ENCODE results near the gene C22orf39. TPM values are rescaled to one million over a fixed set of nuclear protein-coding genes. Genes with fewer than 3 reads are reported as not detected.

The C22orf39 gene
- total RNA-seq, 2 experiments from 2014 or later = 21.7 to 23.6 TPM

- peak overlapping the region; percentile 99 for H3K27ac Mint-ChIP-seq
- H3K27me3 Mint-ChIP-seq = no peaks in the 10 kb centered on the region
- no peaks in the 10 kb centered on the region for H3K9me3 Mint-ChIP-seq
- peak; percentile 36 for DNase-seq
- peaks cover 23% of the 10 kb centered on the region for H3K4me1 Mint-ChIP-seq
- peaks cover 33% of the 10 kb centered on the region for H3K36me3 Mint-ChIP-seq
- H3K4me3 Mint-ChIP-seq = peak overlapping the region; percentile 99
Measured at GRCh38 chr22:19480173-19480568, 32.7 kb upstream of the C22orf39 start.

DNA sequence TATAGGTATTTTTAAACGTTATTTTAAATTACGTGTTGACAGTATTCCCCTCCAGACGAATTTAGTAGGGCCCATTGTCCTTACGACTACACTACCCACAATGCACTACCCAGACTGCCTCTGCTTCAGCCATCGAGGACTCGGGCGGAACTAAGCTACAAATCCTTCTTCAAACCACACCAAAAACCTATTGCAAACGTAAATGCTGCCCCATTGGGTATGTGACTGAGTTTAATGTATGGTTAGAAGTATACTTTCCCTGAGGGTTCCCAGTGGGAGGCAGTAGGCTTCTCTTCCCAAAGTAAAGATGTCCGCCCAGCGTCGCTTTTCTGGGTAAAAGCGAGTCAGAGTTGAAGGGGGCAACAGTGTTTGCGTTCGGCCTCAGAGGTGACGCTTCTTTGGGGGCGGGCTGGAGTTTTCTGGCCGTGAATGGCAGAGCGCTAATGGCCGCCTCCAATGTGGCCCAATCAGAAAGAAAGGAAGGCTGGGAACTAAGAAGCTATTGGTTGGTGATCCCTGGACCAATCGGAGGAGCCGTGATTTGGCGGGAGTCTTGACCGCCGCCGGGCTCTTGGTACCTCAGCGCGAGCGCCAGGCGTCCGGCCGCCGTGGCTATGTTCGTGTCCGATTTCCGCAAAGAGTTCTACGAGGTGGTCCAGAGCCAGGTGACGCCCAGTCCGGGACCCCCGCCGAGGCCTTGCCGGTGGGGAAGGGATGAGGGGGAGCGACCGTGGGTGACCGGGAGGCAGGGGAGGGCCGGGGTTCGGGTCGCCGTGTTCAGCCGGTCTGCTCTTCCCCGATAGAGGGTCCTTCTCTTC is 32.1 kb upstream of the C22orf39 start, which contains the start of gene CDC45:
Gene CDC45, plus strand, starts transcription at position 566 of the 818 bp plus-strand sequence. Its CDS starts 49 bp downstream, at position 615.
- H3K27ac Mint-ChIP-seq = peak within 1 kb of the TSS; percentile 99
- H3K4me1 Mint-ChIP-seq = peaks cover 23% of the 10 kb centered on the region
- H3K9me3 Mint-ChIP-seq = no peaks in the 10 kb centered on the region
- H3K36me3 Mint-ChIP-seq = peaks cover 27% of the 10 kb centered on the region
- H3K27me3 Mint-ChIP-seq = no peaks in the 10 kb centered on the region
- H3K4me3 Mint-ChIP-seq = peak within 1 kb of the TSS; percentile 99
- DNase-seq = peak; percentile 91

GRCh38 chr22:19478901-19479354 is 31.4 kb upstream of the C22orf39 start, which contains the start of gene UFD1:
Gene UFD1, minus strand, starts transcription at chr22:19479193. Its CDS starts 108 bp downstream, at chr22:19479085.
- H3K9me3 Mint-ChIP-seq = no peaks in the 10 kb centered on the region
- peak within 1 kb of the TSS; percentile 99 for H3K27ac Mint-ChIP-seq
- DNase-seq = peak; percentile 85
- peaks cover 25% of the 10 kb centered on the region for H3K36me3 Mint-ChIP-seq
- H3K4me1 Mint-ChIP-seq = peaks cover 25% of the 10 kb centered on the region
- H3K27me3 Mint-ChIP-seq = no peaks in the 10 kb centered on the region
- peak within 1 kb of the TSS; percentile 99 for H3K4me3 Mint-ChIP-seq

DNA sequence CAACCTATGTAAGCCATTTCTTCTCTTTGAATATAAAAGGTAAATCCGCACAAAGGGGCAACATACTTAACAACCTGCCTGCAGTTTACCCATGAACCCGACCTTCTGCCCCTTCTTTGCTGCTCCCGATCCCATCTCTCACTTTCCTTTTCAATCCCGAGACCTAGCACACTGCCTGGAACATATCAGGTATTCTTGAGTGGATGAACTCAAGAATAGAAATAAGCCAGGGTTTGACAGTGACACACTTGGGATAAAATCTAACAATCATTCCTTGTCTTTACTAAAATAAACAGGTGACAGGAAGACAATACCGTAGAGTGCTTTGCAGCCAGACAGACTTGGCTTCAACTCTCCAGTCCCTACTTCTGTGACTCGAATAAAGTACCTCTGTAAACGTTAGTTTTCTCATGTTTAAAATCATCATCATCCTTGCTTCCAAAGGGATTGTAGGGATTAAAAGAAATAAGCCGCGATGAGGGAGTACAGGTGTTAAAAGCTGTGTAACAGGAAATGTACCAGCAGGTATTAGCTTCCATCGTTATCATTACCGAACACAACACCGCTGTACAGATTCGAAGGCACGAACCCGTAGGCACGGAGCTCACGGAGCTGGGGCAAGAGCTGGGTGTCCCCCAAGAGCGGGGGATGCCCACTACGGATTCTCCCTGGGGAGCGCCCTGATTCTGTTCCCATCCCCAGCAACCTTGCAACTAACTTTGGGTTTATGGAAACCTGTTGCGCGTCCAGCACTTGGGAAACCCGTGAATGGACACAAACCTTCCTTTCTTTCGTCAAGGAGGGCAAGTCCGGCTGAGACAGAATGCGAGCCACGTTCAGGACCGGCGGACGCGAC is 30.8 kb upstream of the C22orf39 start:
- H3K27ac Mint-ChIP-seq = peak overlapping the region; percentile 69

DNA sequence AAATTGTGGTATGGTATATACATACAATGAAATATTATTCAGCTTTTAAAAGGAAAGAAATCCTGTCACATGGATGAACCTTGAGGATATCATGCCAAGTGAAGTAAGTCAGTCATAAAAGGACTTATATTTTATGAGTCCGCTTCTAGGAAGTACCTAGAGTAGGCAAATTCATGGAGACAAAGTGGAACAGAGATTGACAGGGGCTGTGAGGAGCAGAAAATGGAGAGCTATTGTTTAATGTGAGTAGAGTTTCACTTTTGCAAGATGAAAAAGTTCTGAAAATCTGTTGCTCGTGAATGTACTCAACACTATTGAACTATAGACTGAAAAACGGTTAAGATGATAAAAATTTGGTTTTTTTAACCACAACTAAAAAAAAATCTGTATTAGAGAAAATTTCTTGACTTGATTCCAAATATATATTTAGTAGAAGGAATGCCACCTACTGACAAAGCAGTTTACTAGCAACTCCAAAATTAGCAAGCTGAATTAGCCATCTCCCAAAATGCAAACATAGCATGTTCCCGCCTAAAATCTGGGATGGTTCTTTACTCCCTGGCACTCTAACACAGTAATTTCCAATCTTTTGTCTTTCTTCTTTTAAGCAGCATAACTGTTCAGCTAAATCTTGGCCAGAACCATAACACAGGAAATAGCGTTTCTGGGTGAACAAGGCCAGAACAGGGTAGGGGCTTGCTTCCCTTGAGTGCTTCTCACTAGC is 30.0 kb upstream of the C22orf39 start:
- Mint-ChIP-seq H3K36me3 (peaks cover 21% of the 10 kb centered on the region), H3K27ac (peak overlapping the region; percentile 69), H3K4me1 (peaks cover 26% of the 10 kb centered on the region), H3K9me3 (no peaks in the 10 kb centered on the region), H3K4me3 (peak overlapping the region; percentile 99), H3K27me3 (no peaks in the 10 kb centered on the region)
- DNase-seq = no peak

More for the DNA sequence above, 30.8 kb upstream of the C22orf39 start:
- peaks cover 26% of the 10 kb centered on the region for H3K4me1 Mint-ChIP-seq
- H3K36me3 Mint-ChIP-seq = peaks cover 24% of the 10 kb centered on the region
- H3K27me3 Mint-ChIP-seq = no peaks in the 10 kb centered on the region
- DNase-seq = peak; percentile 15
- no peaks in the 10 kb centered on the region for H3K9me3 Mint-ChIP-seq
- peak overlapping the region; percentile 99 for H3K4me3 Mint-ChIP-seq

- no peak for DNase-seq
- Mint-ChIP-seq H3K27ac (no peak overlapping the region), H3K27me3 (no peaks in the 10 kb centered on the region), H3K9me3 (no peaks in the 10 kb centered on the region), H3K4me3 (no peak overlapping the region), H3K36me3 (peaks cover 23% of the 10 kb centered on the region), H3K4me1 (peaks cover 26% of the 10 kb centered on the region)
Measured at GRCh38 chr22:19476023-19476422, 28.5 kb upstream of the C22orf39 start.

DNA sequence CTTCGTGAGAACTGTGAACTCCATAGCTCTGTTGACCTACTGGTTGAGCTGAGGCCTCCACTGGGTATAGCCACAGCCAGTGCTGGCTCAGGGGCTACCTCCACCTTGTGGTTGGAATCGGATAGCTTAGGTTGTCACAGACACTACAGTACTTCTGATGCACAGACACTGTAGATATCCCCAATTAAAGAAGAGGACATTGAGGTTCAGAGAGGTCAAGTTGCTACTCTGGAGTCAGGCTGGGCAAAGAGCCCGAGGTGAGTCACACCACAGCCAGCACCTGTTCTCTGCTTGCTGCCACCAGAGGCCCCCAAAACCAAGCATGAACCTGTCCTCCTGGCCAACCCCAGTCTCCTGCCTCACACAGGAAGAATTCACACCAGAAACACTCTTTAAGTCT is 26.1 kb upstream of the C22orf39 start:
- DNase-seq = no peak
- Mint-ChIP-seq H3K4me3 (no peak overlapping the region), H3K27me3 (no peaks in the 10 kb centered on the region), H3K27ac (no peak overlapping the region), H3K9me3 (no peaks in the 10 kb centered on the region), H3K36me3 (peaks cover 12% of the 10 kb centered on the region), H3K4me1 (peaks cover 19% of the 10 kb centered on the region)

DNA sequence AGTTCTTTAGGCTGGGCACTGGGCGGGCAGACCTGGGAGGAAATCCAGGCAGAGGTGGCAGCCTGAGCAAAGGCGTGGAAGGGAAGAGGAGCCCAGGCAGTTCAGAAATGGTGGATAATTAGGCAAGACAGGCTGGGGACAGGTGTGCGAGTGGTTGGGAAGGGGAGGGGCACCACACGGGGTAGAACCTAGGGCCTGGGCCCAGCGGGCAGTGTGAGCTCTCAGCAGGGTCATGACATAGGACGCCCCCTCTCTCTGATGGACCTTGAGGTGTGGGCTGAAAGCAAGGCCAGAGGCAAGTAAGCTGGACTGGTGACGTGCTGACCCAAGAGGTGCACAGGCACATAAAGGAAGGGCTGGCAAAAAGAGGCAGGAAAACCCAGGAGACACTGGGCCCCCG is 24.7 kb upstream of the C22orf39 start:
- Mint-ChIP-seq H3K36me3 (peaks cover 16% of the 10 kb centered on the region), H3K27me3 (no peaks in the 10 kb centered on the region), H3K4me3 (no peak overlapping the region), H3K27ac (no peak overlapping the region), H3K9me3 (no peaks in the 10 kb centered on the region), H3K4me1 (peaks cover 14% of the 10 kb centered on the region)
- DNase-seq = no peak

DNA sequence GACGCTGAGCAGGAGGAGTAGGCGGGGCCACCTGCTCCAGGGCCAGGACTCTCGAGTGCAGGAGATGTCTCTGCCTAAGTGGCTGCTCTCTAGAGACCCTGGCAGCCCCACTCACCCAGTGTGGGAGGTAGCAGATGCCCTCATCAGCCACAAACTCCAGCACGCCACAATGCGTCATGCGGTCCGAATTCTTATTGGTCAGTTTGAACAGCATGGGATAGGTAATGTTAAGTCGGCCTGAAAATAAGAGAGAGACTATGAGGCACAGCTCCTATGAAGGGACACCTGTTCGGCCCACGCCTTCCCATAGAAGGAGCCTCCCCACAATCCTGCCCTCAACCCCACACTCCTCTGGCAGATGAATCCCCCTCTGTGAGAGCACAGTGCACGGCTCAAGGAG is 24.1 kb upstream of the C22orf39 start:
- Mint-ChIP-seq H3K36me3 (peaks cover 16% of the 10 kb centered on the region), H3K27me3 (no peaks in the 10 kb centered on the region), H3K27ac (no peak overlapping the region), H3K9me3 (no peaks in the 10 kb centered on the region), H3K4me3 (no peak overlapping the region), H3K4me1 (peaks cover 11% of the 10 kb centered on the region)
- DNase-seq = no peak

DNA sequence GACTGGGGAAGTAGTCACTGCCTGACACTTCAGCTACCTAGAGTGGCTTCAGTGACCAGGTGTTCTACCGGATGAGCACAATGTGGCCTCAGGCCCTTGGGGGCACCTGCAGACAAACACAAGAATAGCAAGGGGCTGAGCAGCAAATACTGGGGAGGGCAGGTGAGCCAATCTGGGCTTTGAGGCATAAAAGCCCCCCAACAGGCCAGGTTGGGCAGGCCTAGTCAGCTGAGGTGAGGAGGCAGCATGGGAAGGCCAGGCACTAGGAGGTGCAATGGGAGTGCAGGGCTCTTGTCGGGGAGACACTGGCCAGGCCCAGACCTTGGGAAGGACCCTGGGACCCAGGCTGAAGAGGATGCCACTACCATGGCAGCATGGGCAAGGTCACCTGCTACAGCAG is 22.5 kb upstream of the C22orf39 start:
- H3K27ac Mint-ChIP-seq = no peak overlapping the region
- H3K4me1 Mint-ChIP-seq = peaks cover 3% of the 10 kb centered on the region
- H3K9me3 Mint-ChIP-seq = no peaks in the 10 kb centered on the region
- H3K27me3 Mint-ChIP-seq = no peaks in the 10 kb centered on the region
- DNase-seq = no peak
- no peak overlapping the region for H3K4me3 Mint-ChIP-seq
- H3K36me3 Mint-ChIP-seq = peaks cover 21% of the 10 kb centered on the region

DNA sequence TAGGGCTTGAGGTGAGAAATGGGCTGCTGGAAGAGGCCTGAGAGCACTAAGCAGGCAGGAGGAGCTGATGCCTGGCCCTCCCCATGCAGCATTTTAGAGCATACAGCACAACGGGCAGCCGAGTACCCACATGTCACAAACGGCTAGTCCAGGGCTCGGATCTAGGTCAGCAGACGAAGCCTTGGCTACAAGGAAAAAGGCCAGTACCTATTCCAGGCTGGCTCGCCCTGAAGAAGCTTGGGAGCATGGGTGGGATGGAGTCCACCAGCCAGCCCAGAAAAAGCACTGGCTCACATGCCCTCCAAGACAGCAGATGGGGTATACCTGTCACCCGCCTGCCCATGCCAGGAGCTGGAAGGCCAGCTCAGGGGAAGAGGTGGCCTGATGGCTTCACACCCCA is 21.9 kb upstream of the C22orf39 start:
- Mint-ChIP-seq H3K27ac (no peak overlapping the region), H3K9me3 (no peaks in the 10 kb centered on the region), H3K27me3 (no peaks in the 10 kb centered on the region), H3K4me1 (peaks cover 3% of the 10 kb centered on the region), H3K4me3 (no peak overlapping the region), H3K36me3 (peaks cover 21% of the 10 kb centered on the region)
- no peak for DNase-seq

DNA sequence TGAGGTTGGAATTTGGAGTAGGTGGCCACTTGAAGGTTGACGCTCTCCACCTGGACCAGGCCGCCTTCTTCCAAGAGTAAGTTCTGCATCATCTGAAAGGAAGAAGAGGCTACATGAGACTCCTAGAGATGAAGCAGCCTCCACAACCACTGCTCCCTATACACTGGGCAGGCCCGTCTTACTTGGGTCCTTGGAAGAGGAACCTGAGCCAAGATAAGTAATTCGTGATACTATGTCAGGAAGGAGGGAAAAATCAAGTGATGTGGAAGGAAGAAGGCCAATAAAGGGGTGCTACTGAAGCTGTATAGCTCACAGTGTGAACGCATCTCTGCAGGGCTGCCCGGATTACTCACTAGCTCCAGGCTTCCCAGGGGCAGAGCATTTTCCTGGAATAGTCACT is 20.4 kb upstream of the C22orf39 start:
- DNase-seq = no peak
- H3K36me3 Mint-ChIP-seq = peaks cover 14% of the 10 kb centered on the region
- H3K4me3 Mint-ChIP-seq = no peak overlapping the region
- no peaks in the 10 kb centered on the region for H3K4me1 Mint-ChIP-seq
- no peaks in the 10 kb centered on the region for H3K27me3 Mint-ChIP-seq
- H3K9me3 Mint-ChIP-seq = no peaks in the 10 kb centered on the region
- no peak overlapping the region for H3K27ac Mint-ChIP-seq

DNA sequence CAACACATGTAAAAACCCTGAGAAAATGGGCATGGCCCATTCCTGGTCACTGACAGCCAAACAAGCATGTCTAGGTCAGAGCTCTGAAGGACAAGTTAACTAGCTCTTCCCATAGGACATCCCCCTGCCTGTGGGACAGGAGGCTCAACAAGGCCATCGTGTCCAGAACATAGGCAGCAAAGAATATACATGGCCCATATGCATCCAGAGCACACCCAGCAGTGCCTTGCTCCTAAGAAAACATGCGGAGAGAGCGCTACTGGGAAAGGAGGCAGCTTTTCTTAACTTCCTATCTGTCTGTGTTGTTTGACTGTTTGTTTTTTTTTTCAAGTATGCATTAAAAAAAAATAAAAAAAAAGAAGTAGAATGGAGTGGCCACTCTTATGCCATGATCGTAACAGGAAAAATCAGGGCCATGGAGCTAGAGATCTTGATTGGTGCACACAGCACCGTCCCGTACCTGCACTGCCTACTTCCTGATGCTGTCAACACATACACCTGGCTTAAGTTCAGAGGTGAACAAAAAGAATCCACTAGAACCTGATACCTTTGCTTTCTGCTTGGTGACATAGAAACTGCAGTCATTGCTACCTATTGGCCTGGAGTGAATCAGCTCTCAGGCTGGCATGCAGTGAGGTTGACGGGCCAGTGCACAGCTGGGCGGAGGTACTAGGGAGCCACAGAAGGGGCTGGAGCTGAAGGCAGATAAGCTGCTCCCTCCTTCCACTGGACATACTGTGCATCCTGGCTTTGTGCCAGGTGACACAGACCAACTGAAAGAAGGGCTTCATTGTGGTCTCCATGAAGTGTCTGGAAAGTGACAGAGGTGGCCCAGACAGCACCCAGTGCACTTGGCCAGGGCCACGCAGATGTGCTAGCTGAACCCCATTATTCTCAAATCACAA is 19.6 kb upstream of the C22orf39 start:
- H3K27ac Mint-ChIP-seq = no peak overlapping the region
- DNase-seq = no peak
- H3K27me3 Mint-ChIP-seq = no peaks in the 10 kb centered on the region
- H3K4me1 Mint-ChIP-seq = no peaks in the 10 kb centered on the region
- no peak overlapping the region for H3K4me3 Mint-ChIP-seq
- H3K36me3 Mint-ChIP-seq = peaks cover 17% of the 10 kb centered on the region
- H3K9me3 Mint-ChIP-seq = no peaks in the 10 kb centered on the region

Measured in activated naive CD8-positive, alpha-beta T cell treated with anti-CD3 and anti-CD28 coated beads for 36 hours (primary cell).